NOMO-1 treated with DMSO at 0.1 percent for 48 hours (cell line): ENCODE measurements around the gene PTPRD.

ENCODE experiments used
- DNase-seq: peaks from one replicate; lab custom pipeline; 2025; ENCODE audit not compliant: unreplicated experiment; lab: John Stamatoyannopoulos, UW

PTPRD gene

DNA sequence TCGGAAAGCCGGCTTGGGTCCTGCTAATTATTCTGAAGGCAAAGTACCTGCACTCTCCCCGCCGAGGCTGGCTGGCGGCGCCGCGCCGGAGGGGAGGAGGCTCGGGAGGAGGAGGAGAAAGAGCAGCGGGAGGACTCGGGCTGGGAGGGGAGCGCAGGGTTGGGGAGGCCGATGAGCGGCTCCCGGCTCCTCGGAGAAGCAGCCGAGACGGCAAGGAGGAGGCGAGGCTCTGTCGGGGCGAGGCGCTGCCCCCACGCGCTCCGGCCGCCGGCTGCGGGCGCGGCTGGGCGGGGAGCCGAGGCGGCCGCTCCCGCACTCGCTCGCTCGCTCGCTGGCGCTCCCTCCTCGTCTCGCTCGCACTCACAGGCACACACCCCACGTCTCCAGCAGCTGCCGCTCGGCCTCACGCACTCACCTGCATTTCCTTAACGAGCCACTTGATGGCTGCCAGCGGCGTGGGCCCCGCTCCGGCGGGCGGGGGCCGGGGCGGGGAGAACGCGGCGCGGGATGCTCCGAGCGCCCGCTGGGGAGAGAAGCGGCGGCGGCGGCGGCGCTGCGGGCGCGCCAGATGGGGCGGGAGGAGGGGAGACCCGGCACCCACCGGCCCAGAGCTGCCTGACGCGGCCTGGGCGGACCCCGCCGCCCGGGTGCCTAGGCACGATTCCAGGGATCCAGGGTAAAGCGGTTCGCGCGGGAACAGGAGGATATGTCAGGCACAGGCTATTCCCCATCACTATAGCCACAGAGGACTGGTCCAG is at the start of gene PTPRD:
TSS of gene PTPRD (minus strand) at position 362 of the 758 bp plus-strand sequence.
- no peak for DNase-seq

- DNase-seq: no peak
These were observed 49.2 kb upstream of the PTPRD start for GRCh38 chr9:10661994-10662393.

- no peak for DNase-seq
These were observed 48.6 kb upstream of the PTPRD start for GRCh38 chr9:10661376-10661775.

DNA sequence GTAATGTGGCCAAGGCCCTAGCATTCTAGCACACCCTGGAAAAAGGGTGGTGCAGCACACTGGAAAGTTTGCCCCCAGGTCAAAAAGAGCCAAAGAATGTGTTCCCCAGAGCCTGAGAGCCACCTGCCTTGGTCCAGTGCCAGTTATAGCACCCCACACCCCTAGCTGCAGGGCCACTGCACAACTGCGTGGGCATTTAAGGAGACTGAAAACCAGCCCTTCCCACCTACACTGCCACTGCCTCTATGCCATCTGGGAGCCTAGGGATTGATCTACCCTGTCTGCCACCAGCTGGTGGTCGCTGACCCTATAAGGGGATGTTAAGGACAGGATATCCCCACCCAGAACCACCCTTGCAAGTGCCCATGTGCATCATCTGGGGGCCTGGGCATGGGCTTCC is 38.2 kb upstream of the PTPRD start:
- DNase-seq: no peak

- DNase-seq: no peak
These were observed 36.3 kb upstream of the PTPRD start for GRCh38 chr9:10649076-10649475.

DNA sequence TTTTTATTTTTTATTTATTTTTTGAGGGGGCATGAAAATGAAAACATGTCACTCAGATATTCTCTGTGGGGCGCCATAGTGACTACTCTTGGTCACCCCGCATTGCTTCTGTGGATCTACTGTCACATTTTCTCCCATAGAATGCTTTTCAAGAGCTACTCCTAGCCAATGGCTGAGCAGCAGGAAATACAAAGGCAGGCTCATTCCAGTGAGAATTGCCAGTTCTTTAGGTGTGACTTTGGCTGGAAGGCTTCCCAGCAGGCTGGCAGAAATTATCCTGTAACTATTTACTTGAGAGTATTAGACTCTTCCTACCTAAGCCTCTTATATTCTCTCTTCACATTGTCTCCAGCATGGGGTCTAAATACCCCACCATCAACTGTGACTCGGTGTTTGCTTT is 21.0 kb upstream of the PTPRD start:
- no peak for DNase-seq

- DNase-seq: no peak
These were observed 1.5 kb upstream of the PTPRD start for GRCh38 chr9:10614196-10614800.

DNA sequence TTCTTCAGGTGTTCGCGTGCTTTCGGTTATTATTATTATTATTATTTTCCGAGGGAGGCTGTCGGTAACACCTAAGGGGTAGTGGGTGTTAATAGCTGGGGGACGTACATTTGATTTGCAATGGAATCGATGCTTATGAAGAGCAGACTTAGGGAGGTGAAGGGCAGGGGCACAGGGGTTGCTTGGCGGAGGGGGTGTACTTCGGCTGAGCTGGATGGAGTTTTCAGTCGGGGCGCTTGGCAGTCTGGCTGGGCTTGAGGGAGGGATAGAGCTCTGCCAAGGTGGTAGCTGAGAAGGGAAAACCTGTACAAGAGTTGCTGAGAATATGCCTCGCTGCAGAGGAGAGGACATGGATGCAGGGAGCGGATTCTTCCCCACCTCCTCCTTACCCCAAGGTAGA is 617 bp upstream of the PTPRD start:
- no peak for DNase-seq

DNA sequence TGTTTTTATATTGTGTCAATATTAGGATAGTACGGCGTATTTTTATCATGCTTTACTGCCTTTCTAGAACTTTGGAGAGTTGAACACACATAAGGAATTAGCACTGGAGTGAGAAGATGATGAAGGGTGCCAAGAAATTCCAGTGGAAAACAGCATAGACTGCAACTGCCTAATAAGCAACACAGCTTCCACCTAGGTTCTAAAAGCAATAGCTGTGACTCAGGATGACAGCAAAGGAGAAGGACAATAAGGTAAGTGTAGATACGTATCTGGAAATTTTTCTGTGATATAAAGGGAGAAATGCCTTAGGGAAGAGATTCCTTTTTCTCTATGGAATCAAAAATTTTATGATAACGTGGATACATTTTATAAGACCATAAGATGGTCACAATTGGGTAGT is 7.4 kb downstream of the PTPRD start:
- no peak for DNase-seq

DNA sequence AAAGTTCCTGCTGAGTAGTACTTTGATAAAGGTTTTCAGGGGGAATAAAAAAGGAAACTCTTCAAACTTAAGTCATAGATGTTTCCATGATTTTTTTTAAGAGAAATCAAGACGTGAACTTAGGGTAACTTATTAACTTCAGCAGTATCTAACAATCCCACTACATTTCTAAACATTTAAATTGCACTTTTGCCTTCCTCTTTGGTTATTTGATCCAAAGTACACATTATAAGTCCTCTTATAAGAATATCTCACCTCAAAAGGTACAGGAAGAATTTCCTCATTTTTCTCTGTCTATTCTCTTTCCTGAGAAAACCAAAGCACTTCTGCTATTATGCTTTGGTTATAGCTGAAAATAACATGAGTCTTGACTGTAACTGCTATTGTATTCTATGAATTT is 7.9 kb downstream of the PTPRD start:
- DNase-seq: no peak

DNA sequence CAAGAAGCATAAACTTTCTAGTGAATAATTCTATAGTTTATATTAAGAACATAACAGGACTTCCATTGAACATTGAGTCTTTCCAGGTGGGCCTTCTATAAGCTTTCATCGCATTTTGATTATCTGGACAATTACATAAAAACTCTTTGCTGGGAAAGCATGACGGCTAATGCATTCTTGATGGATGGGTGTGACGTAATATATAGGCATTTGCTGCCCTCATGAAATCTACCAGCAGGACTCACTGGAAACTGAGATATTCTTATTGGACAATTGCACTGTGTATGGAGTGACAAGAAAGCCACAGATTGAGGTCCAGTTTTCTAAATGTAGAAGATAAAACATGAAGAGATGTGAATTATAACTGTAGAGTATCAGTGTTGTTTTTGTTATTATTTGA is 15.0 kb downstream of the PTPRD start:
- DNase-seq: no peak

- DNase-seq: no peak
These were observed 18.3 kb downstream of the PTPRD start for GRCh38 chr9:10594482-10594881.

GRCh38 chr9:10586407-10586806 is 26.4 kb downstream of the PTPRD start:
- DNase-seq: no peak

DNA sequence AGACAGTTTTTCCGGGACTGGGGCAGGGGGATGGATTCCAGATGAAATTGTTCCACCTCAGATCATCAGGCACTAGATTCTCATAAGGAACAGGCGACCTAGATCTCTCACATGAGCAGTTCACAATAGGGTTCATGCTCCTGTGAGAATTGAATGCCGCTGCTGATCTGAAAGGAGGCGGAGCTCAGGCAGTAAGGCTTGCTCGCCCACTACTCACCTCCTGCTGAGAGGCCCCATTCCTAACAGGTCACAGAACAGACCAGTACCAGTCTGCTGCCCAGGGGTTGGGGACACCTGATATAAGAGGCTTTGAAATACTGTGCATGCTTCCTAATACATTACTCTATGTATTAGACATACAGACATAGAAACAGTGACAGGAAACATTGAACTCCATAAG is 41.1 kb downstream of the PTPRD start:
- DNase-seq: no peak

DNA sequence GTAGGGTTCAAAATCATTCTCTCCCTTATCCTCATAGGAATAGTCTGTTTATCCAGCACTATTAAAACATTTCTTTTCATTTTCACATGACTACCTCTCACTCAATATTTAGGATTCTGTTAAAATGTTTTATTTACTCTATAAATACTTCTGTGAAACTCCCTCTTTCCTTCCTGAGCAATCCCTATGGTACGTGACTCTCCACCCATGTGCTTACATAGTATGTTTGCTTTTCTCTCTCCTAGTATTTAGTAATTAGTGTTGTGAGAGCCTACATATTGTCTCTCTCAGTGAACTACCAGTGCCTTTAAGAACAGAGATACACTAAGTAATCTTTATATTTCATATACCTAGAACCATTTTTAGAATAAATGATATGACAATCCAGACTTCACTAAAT is 46.0 kb downstream of the PTPRD start:
- no peak for DNase-seq

GRCh38 chr9:10562581-10563343 is 50.0 kb downstream of the PTPRD start:
- no peak for DNase-seq

DNA sequence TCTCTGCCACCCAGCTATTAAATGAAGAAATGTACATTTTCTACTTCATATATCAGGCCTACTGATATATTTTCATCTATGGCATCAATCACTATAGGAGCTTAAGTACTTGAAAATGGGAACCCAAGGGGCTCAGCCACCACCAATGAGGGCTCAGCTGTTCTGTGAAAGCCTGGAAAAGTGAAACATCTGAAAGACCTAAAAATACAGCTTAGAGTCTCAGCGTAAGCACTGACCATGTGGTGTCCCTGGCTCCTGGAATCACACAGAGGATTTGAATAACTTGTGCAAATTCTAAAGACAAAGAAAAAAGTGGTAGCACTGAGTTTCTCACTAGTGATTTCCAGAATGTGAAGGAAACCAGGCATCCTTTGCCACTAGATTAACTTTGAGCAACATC is 64.5 kb downstream of the PTPRD start:
- no peak for DNase-seq

GRCh38 chr9:10538073-10538472 is 74.7 kb downstream of the PTPRD start:
- no peak for DNase-seq

- no peak for DNase-seq
These were observed 78.0 kb downstream of the PTPRD start for GRCh38 chr9:10534850-10535249.

- no peak for DNase-seq
These were observed 86.8 kb downstream of the PTPRD start for GRCh38 chr9:10525972-10526371.

DNA sequence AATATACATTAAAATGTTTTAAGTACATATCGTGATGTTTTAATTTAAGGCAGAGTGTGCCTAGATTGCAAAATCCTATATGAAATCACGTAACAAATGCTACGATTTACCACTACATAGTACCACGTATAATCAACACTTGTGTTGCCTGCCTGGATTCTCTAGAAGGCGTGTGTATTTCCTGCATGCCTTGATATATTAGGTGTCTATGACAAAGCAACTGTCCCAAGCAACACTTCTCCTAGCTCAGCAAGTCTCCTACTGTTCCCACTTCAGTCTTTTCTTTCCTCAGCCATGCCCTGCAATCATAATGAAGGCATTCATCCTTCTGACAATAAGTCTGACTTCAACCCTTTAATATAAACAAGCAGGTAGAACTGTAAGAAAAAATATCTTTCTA is 89.6 kb downstream of the PTPRD start:
- no peak for DNase-seq

- DNase-seq: no peak
These were observed 100.7 kb downstream of the PTPRD start for GRCh38 chr9:10512144-10512543.
